HG02938 (cell line): ENCODE measurements around the gene AP1S3.

Experiments
- ATAC-seq: cut with Tn5 transposase; IDR thresholded peaks from one replicate; pipeline ENCODE4 v1.9.1; 2021; ENCODE audit warnings: mild to moderate bottlenecking, moderate library complexity; ENCODE audit not compliant: unreplicated experiment

Gene AP1S3

GRCh38 chr2:223764796-223765195 lies 72.6 kb downstream of the AP1S3 start:
- no peak for ATAC-seq

GRCh38 chr2:223762853-223763252 lies 74.5 kb downstream of the AP1S3 start:
- ATAC-seq: peak; percentile 22

DNA sequence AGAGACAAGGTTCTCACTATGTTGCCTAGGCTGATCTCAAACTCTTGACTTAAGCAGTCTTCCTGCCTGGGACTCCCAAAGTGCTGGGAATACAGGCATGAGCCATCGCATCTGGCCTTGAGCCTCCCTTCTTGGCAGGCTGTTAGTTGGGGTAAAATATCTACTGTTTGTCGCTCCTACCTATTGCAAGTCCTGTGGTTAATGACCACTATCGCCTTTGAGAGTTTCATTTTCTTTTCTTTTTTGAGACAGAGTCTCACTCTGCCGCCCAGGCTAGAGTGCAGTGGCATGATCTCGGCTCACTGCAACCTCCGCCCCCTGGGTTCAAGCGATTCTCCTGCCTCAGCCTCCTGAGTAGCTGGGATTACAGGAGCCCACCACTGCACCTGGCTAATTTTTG lies 75.6 kb downstream of the AP1S3 start:
- ATAC-seq: peak; percentile 75

- peak; percentile 84 for ATAC-seq
Observed at GRCh38 chr2:223760838-223761502, 76.4 kb downstream of the AP1S3 start.

DNA sequence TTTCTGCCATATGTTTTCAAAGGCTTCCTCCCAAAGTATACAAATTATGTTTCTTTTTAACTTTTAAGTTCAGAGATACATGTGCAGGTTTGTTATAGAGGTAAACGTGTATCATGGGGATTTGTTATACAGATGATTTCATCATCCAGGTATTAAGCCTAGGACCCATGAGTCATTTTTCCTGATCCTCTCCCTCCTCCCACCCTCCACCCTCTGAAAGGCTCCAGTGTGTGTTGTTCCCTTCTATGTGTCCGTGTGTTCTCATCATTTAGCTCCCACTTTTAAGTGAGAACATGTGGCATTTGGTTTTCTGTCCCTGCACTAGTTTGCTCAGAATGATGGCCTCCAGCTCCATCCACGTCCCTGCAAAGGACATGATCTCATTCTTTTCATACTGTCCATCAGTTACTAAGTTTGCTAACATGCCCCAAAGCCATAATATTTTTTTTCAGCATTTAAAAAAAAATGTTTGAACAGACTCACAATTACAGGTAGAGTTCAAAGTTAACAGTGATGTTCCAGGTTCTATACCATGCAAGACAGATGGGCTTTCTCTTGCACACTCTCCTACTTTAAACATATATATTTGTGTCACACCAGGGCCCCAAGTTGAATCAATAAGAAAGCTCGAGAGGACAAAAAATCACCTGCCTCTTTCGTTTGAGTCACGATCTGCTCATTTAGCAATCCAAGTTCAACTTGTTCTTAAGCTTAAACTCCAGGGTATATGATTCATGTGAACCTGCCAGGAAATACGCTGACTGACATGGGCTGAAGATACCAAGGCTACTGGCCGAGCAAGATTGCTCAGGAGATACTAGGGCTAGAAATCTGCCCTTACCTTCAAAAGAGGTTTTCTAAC lies 77.6 kb downstream of the AP1S3 start:
- ATAC-seq: no peak

- no peak for ATAC-seq
Observed at GRCh38 chr2:223758131-223758840, 79.1 kb downstream of the AP1S3 start.

- no peak for ATAC-seq
Observed at GRCh38 chr2:223753940-223754339, 83.4 kb downstream of the AP1S3 start.

GRCh38 chr2:223751012-223751411 lies 86.4 kb downstream of the AP1S3 start:
- no peak for ATAC-seq

DNA sequence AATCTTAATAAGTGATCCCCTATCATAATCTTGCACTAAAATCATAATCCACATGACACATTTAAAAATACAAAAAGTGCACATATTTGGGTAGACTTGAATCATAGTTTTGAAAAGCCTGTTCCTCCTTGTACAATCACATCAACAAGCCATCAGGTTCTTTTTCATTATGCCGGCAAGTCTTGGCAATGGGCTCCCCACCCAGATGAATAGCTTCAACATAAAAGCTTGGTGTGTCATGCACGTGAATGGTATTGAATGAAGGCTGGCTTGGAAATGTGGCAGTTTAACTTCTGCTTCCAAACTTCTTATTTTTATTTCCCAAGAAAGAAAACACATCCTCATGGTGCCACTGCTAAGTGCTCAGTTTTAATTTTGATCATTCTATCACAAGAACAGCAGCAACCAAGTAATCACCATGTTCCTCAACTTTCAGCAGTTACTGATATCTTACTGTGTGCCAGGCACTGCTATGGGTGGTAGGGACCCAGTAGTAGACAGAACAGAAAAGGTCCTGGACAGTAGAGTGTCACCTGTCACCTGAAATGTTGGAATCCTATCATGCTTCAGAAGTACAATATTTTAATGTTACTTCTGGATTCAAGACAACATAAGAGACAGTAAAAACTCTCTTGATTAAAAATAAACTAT lies 89.9 kb downstream of the AP1S3 start:
- ATAC-seq: no peak

DNA sequence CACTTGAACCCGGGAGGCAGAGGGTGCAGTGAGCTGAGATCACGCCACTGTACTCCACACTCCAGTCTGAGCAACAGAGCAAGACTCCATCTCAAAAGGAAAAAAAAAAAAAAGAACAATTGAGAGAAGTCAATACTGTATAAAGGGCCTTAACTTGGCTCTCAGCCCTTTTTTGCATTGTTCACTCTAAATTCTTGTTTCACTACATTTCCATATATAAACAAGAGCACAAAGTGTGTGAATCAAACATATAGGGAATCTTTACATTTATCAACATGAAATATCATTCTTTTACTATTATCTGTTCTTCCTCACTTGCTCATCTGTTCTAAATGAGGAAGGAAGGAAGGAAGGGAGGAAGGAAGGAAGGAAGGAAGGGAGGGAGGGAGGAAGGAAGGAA lies 90.8 kb downstream of the AP1S3 start:
- ATAC-seq: no peak

GRCh38 chr2:223744580-223744979 lies 92.8 kb downstream of the AP1S3 start:
- ATAC-seq: no peak

DNA sequence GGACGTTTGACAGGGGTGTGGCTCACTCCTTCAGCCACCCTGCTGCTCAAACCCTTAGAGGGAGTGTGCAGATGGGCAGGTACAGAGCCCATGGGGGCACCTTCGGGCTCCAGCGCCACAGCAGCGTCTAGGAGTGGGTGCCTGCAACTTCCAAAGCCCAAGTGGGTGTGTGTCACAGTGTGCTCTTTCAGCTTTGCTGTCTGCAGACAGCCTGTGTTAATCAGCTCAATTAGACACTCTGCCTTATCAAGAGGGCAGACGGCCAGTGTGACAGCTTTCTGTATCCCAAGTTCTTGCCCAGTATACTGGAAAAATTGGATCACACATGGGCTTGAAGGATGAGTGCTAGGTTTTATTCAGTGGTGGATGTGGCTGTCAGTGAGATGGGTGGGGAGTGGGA lies 96.7 kb downstream of the AP1S3 start:
- no peak for ATAC-seq

DNA sequence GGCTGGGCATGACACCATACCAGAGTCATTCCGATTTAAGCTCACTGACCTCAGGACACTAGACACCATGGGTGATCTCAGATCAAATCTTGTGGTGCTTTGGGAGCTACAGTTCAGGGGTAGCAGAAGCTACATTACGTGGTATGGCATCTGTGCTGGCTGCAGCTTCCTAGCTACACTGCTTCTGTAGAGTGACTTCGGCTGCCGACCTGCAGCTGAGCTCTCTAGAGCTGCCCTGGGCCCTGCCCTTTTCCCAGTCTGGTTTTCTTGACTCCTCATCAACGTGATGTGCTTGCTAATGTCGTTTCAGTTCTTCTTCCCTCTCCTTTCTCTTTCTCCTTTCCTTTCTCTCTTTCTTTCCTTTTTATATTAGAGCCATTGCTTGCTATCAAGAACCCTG lies 100.2 kb downstream of the AP1S3 start:
- ATAC-seq: no peak

DNA sequence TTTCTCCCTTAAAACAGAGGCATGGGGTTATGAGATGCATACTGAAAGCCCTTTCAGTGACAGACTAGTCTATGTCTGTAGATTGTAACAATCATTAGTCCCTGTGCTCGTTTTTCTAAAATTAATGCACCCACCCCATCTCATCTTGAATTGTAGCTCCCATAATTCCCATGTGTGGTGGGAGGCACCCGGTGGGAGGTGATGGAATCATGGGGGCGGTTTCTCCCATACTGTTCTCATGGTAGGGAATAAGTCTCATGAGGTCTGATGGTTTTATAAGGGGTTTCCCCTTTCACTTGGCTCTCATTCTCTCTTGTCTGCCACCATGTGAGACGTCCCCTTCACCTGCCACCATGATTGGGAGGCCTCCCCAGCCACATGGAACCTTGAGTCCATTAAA lies 100.9 kb downstream of the AP1S3 start:
- ATAC-seq: no peak

DNA sequence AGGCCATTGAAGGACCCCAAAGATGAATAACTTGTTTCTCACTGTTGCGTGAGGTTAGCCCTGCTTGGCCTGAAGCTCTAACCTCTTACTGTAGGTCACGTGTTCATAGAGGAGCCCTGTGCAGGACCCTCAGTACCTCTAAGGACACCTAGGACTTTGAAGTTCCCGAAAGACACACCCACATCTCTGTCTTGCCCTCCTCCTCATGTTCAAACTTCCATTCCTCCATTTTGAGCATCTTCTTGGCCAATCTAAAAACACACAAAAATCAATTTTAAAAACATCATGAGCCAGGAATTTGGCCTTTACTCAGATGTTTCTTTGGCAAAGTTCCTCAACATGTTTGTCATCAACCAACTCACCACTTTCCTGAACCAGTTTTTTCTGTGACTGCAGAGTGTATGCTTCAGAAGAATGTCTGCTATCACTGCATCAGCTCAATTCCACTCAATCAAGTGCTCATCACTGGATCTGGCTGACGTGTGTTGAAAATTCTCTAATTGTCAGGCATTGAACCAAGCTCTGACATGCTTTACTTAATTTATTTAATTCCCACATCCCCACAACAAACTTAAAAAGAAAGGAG lies 101.6 kb downstream of the AP1S3 start:
- no peak for ATAC-seq

GRCh38 chr2:223735035-223735640 lies 102.2 kb downstream of the AP1S3 start:
- ATAC-seq: no peak

GRCh38 chr2:223734346-223734745 lies 103.0 kb downstream of the AP1S3 start:
- no peak for ATAC-seq

DNA sequence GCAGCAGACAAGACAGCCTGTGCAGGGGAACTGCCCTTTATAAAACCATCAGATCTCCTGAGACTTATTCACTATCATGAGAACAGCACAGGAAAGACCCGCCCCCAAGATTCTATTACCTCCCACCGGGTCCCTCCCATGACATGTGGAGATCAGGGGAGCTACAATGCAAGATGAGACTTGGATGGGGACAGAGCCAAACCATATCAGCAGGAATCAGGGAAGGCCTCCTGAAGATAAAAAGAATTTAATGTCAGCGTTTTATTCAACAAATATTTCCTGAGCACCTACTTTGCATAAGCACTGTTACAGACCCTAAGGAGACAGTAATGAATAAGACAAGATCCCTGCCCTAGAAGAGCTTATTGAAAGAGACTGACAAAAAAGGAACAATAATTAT lies 105.0 kb downstream of the AP1S3 start:
- ATAC-seq: no peak

GRCh38 chr2:223731503-223731902 lies 105.9 kb downstream of the AP1S3 start:
- no peak for ATAC-seq

DNA sequence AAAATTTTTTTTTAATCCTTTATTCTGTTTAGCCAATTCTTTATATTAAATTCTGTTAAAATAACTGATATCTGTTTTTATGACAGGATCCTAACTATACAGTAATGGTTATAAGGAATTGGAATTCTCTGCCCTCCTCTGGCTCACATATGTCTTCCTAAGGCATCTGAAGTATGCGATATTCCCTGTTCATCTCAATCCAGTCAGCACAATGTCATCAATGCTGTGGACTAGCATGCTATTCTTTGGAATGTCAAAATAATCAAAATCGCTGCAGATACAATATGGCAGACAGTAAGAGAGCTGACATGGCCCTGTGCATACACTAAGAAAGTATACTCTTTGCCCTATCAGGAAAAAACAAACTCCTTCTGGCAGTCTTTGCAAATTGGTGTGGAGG lies 107.6 kb downstream of the AP1S3 start:
- no peak for ATAC-seq
